Measurements from ENCODE around the gene ADGRF5.

- TF ChIP-seq YY1 (IDR thresholded peaks at IDR 0.05; ENCODE audit: low read depth, low read length): no peak
- no peak for TF ChIP-seq POLR2AphosphoS5 (IDR thresholded peaks at IDR 0.05; ENCODE audit: low read length)
- no peak for TF ChIP-seq ZBTB40 (IDR thresholded peaks at IDR 0.05; ENCODE audit: borderline replicate concordance)
- no peak for TF ChIP-seq MXI1 (IDR thresholded peaks at IDR 0.05; ENCODE audit: low read depth, low read length)
- no peak for TF ChIP-seq EZH2 (IDR thresholded peaks at IDR 0.05; ENCODE audit: borderline replicate concordance, control insufficient read depth, low read depth, low read length)
Measured at GRCh38 chr6:46862381-46862780, 59.4 kb downstream of the ADGRF5 start.

All from GM12878 (cell line).